Renal cortical epithelial cell (primary cell): ENCODE results near the gene URM1. TPM values are rescaled to one million over a fixed set of nuclear protein-coding genes. Genes with fewer than 3 reads are reported as not detected.
A peak's percentile ranks its signal among the peaks of the same experiment; 100 is the strongest.

ENCODE experiments used
- DNase-seq: peaks from one replicate; pipeline ENCODE4 v3.0.0-alpha.2; 2011; ENCODE audit warnings: low read depth
- total RNA-seq: library from RNA; depleted of rRNA; stranded (reverse); fragments of >200 nt; gene quantifications from 2 replicates; pipeline ENCODE4 v1.2.3, GENCODE V29; 2014

URM1 gene
- 21.9 and 43.7 TPM in 2 replicates for total RNA-seq

- DNase-seq: peak; percentile 92
These were observed at the start of gene URM1 for GRCh38 chr9:128370752-128371629. URM1 (plus strand) TSS chr9:128371374; CDS start chr9:128371381, 7 bp downstream.

- DNase-seq: no peak
These were observed 49.2 kb upstream of the URM1 start for GRCh38 chr9:128321879-128322403.

GRCh38 chr9:128322404-128323211 is 48.6 kb upstream of the URM1 start, which contains the start of the genes COQ4 and TRUB2:
COQ4 (plus strand) TSS chr9:128322839; CDS start chr9:128322859, 20 bp downstream.
TRUB2 (minus strand) TSS chr9:128322447; CDS start chr9:128322408, 39 bp downstream.
- DNase-seq: peak; percentile 83

GRCh38 chr9:128323212-128323730 is 47.9 kb upstream of the URM1 start:
- DNase-seq: peak; percentile 26

- no peak for DNase-seq
These were observed 47.4 kb upstream of the URM1 start for GRCh38 chr9:128323791-128324190.

- DNase-seq: no peak
These were observed 46.8 kb upstream of the URM1 start for GRCh38 chr9:128324401-128324800.

- no peak for DNase-seq
These were observed 45.5 kb upstream of the URM1 start for GRCh38 chr9:128325629-128326028.

- DNase-seq: no peak
These were observed 37.7 kb upstream of the URM1 start for GRCh38 chr9:128333451-128333869.

- DNase-seq: no peak
These were observed 36.0 kb upstream of the URM1 start for GRCh38 chr9:128335161-128335560.

GRCh38 chr9:128335914-128336313 is 35.3 kb upstream of the URM1 start:
- DNase-seq: no peak

GRCh38 chr9:128337936-128338335 is 33.2 kb upstream of the URM1 start:
- no peak for DNase-seq

GRCh38 chr9:128338852-128339614 is 32.1 kb upstream of the URM1 start:
- peak; percentile 33 for DNase-seq

GRCh38 chr9:128339761-128340690 is 31.1 kb upstream of the URM1 start, which contains the start of gene SLC27A4:
SLC27A4 (plus strand) TSS chr9:128340527; CDS start chr9:128343133, 2,606 bp downstream.
- peak; percentile 58 for DNase-seq

GRCh38 chr9:128340691-128341434 is 30.3 kb upstream of the URM1 start:
- DNase-seq: no peak

GRCh38 chr9:128341435-128341849 is 29.7 kb upstream of the URM1 start:
- peak; percentile 71 for DNase-seq

GRCh38 chr9:128342971-128343680 is 28.0 kb upstream of the URM1 start:
- no peak for DNase-seq

- no peak for DNase-seq
These were observed 27.3 kb upstream of the URM1 start for GRCh38 chr9:128343855-128344254.

- DNase-seq: no peak
These were observed 26.1 kb upstream of the URM1 start for GRCh38 chr9:128344931-128345605.
